Testis (tissue), 2 donors: ENCODE results near the gene NEUROD4.

Source experiments
- POLR2A ChIP-seq: fragments of 450-650 bp; IDR thresholded peaks from one replicate; pipeline ENCODE4 v1.6.1; 2017; ENCODE audit warnings: antibody characterized with exemption, mild to moderate bottlenecking, moderate library complexity
- TF ChIP-seq, protein P1 (sequence below), 3 experiments: fragments of 450-650 bp in 2 of 3; fragments of 200-600 bp in 1 of 3; sonication (generic) in 1 of 3; IDR thresholded peaks; one replicate each; pipeline ENCODE4 v1.5.1; 2016 to 2019; ENCODE audit warnings: antibody characterized with exemption in 3 of 3, mild to moderate bottlenecking in 2 of 3, moderate library complexity in 1 of 3

DNA sequence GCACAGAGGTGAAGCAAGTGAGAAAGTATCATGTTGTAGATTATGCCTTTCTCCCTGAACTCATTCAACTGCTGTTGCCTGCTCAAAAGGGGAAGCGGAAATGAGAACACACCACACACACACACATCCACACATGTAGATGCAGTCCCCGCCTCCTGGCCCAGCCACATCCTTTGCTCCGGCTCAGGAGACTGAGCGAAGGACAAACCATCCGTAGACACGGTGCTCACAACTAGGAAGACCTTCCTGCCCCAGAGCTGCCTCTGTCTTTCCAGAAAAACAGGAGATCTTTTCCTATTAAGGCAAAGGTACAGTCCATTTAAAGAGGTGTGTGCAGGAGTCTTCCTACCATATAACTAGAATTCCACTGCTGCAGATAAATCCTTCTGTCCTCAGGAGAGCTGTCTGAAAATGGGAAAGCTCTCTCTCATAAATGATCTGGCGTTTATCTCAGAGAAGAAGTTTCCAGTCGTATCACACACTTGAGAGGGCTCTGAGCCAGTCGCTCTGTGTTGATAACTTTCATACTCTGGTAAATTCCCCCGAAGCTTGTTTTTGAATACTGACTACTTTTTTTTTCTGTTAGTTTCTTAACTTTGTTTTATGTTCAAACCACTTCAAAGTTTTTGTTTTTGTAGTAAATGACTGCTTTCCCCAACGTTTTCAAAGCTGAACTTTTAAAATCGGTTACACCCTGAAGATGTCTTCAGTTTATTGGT lies 35.0 kb upstream of the NEUROD4 start, which contains the start of gene TESPA1:
- TF ChIP-seq, protein P1, sequence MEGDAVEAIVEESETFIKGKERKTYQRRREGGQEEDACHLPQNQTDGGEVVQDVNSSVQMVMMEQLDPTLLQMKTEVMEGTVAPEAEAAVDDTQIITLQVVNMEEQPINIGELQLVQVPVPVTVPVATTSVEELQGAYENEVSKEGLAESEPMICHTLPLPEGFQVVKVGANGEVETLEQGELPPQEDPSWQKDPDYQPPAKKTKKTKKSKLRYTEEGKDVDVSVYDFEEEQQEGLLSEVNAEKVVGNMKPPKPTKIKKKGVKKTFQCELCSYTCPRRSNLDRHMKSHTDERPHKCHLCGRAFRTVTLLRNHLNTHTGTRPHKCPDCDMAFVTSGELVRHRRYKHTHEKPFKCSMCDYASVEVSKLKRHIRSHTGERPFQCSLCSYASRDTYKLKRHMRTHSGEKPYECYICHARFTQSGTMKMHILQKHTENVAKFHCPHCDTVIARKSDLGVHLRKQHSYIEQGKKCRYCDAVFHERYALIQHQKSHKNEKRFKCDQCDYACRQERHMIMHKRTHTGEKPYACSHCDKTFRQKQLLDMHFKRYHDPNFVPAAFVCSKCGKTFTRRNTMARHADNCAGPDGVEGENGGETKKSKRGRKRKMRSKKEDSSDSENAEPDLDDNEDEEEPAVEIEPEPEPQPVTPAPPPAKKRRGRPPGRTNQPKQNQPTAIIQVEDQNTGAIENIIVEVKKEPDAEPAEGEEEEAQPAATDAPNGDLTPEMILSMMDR (IDR thresholded peaks at IDR 0.05): no peak
- no peak for TF ChIP-seq POLR2A
